SJCRH30 (cell line): ENCODE results near the gene RAB30. TPM values are rescaled to one million over a fixed set of nuclear protein-coding genes. Genes with fewer than 3 reads are reported as not detected.

Source experiments
- DNase-seq, 2 experiments: peaks; one replicate each; pipeline ENCODE4 v3.0.0-alpha.2; 2015 to 2020
- H3K27ac ChIP-seq: fragments of 250-450 bp; sonication (Bioruptor Pico); 2 replicates; pipeline ENCODE4 v1.5.1; 2020; ENCODE audit warnings: mild to moderate bottlenecking, moderate library complexity
- H3K27me3 ChIP-seq: fragments of 250-450 bp; sonication (Bioruptor Pico); 2 replicates; pipeline ENCODE4 v1.5.1; 2020; ENCODE audit warnings: mild to moderate bottlenecking, moderate library complexity
- H3K36me3 ChIP-seq: fragments of 250-450 bp; sonication (Bioruptor Pico); 2 replicates; pipeline ENCODE4 v1.5.1; 2020; ENCODE audit warnings: mild to moderate bottlenecking, moderate library complexity
- H3K4me1 ChIP-seq: fragments of 250-450 bp; sonication (Bioruptor Pico); 2 replicates; pipeline ENCODE4 v1.5.1; 2020; ENCODE audit warnings: mild to moderate bottlenecking, moderate library complexity
- H3K4me3 ChIP-seq: fragments of 250-450 bp; sonication (Bioruptor Pico); 2 replicates; pipeline ENCODE4 v1.5.1; 2020; ENCODE audit warnings: mild to moderate bottlenecking, moderate library complexity
- H3K9me3 ChIP-seq: fragments of 250-450 bp; sonication (Bioruptor Pico); replicated peaks from 2 replicates; pipeline ENCODE4 v1.5.1; 2020; ENCODE audit warnings: mild to moderate bottlenecking, moderate library complexity
- total RNA-seq: library from RNA; depleted of rRNA; stranded (reverse); fragments of >200 nt; shearing (Covaris generic); gene quantifications from 2 replicates; pipeline ENCODE4 v1.2.3, GENCODE V29; 2014

RAB30 gene
- total RNA-seq, 1 experiment from 2014 or later: 8.0 TPM

DNA sequence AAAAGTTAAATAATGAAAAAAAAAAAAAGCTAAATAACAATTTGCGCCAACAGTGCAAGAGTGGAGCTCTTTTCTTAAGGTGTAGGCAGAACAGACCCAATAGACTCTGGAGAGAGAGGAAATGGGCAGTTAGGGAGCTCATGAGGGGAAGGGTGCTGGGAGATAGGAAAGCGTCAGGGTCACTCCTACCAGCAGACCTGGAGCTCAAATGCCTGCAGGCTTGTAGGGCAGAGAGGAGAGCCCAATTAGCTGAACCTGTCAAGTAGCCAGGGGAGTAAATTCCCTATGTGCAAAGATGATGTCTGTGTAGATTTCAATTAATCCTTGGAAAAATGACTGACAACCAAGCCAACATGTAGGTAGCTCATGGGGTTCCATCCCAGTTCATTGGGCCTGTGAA lies 73.0 kb downstream of the RAB30 start:
- no peaks in the 10 kb centered on the region for H3K36me3 ChIP-seq
- no peaks in the 10 kb centered on the region for H3K27me3 ChIP-seq
- no peak overlapping the region for H3K27ac ChIP-seq
- no peak overlapping the region for H3K4me3 ChIP-seq
- DNase-seq: no peak
- H3K9me3 ChIP-seq: no peaks in the 10 kb centered on the region
- peaks cover 34% of the 10 kb centered on the region for H3K4me1 ChIP-seq

DNA sequence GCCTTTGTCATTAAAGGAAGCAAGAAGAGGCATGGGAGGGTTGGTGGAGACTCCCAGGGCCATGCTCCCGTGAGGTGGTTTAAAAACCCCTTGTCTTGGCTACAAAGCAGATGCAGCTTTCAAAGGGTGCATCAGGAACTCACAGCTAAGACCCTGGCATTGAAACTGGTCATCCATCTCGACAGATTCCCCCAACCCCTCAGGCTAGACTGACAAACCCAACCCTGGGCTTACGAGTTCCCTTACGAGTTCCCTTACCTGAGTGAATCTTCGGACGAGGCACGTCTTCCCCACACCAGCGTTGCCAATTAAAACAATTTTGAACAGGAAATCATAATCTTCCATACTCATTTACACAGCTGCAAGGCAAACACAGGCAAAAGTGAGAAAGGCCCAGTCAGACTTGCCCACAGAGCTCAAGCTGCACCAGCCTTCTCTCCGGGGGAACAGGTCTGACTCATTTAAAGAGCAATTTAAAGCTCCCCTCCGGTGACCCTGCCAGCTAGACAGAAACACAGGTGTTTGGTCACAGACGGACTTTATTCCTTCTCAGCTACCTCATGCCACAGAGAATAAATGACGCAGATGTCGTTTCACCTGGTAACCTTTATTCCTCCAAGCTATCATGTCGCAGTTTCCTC lies 74.6 kb downstream of the RAB30 start:
- no peaks in the 10 kb centered on the region for H3K27me3 ChIP-seq
- no peak overlapping the region for H3K4me3 ChIP-seq
- H3K9me3 ChIP-seq: no peaks in the 10 kb centered on the region
- DNase-seq: peak; percentile 48 to 69
- peaks cover 34% of the 10 kb centered on the region for H3K4me1 ChIP-seq
- H3K36me3 ChIP-seq: no peaks in the 10 kb centered on the region
- peak overlapping the region; percentile 7; the same call in 1 of the 2 replicates for H3K27ac ChIP-seq

DNA sequence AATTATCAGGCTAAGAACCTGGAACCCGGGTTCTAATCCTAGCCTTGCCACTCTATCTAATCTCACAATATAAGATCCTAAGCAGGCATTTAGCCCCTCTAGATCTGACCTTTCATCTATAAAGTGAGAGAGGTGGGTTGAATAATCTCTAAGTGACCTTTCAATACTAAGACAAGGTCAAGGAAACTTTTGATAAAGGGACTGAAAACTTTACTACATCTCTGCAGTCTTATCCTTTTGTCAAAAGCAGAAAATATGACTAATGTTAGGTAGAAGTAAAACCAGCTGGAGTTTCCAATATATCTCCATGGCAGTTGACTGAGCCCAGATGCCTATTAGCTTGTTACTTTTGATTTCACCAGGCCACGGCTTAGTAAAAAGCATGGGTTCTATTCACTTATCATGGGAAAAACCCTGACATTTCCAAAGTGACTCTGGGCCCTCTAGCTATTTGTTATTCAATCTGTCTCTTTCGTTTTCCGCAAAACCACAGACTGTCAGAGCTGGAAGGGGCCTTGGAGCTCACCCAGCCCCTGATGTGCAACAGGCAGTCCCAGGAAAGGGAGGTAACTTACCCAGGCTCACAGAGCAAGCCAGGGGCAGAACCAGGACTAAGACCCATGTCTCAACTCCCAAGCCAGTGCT lies 75.8 kb downstream of the RAB30 start:
- no peaks in the 10 kb centered on the region for H3K9me3 ChIP-seq
- DNase-seq: peak; percentile 55 to 85
- H3K27ac ChIP-seq: no peak overlapping the region
- no peaks in the 10 kb centered on the region for H3K27me3 ChIP-seq
- peaks cover 34% of the 10 kb centered on the region for H3K4me1 ChIP-seq
- no peak overlapping the region for H3K4me3 ChIP-seq
- H3K36me3 ChIP-seq: no peaks in the 10 kb centered on the region

DNA sequence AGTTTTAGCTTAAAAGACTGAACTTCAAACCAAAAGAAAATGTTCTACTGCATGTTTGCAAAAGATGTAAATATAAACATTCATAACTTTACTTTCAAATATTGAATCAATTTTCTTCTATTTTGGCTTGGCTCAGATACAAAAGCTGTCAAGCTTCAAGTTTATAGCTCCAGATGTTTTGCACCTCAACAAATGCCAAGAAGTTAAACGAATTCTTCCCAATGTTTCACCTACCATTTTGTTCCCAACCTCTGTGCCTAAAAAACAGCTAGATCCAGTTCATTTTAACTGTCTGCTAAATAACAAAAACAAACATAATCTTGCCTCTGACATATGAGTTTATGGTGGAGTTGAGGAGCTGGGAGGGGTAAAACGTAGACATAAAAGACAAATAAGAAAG lies 76.5 kb downstream of the RAB30 start:
- no peak for DNase-seq
- peaks cover 40% of the 10 kb centered on the region for H3K4me1 ChIP-seq
- no peak overlapping the region for H3K27ac ChIP-seq
- H3K27me3 ChIP-seq: no peaks in the 10 kb centered on the region
- H3K4me3 ChIP-seq: no peak overlapping the region
- no peaks in the 10 kb centered on the region for H3K9me3 ChIP-seq
- no peaks in the 10 kb centered on the region for H3K36me3 ChIP-seq

DNA sequence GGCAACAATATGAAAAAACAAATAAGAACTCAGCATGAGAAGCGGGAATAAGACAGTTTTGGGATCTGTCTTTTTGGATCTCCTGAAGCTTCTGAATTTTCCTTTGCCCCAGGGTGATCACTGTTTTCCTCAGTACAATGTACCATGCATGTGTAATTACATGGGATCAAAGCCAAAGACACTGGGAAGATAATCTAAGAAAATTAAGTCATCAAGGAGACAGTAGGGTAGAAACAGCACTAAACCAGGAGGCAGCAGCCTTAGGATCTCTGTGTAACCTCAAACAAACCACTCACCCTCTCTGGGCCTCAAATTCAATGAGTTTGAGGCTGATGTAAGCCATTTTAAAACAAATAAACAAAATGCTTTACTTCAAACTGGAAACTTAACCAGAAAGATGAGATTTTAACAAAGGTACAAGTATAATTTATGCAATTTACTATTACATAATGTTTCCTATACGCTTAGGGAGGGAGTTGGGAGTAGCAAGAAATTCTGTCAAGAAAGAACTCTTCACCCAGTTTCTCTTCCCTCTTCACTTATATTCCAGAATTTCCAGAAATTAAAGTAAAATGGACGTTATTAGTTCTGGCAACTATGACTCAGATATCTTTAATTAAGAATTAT lies 77.0 kb downstream of the RAB30 start:
- H3K9me3 ChIP-seq: no peaks in the 10 kb centered on the region
- no peak overlapping the region for H3K4me3 ChIP-seq
- H3K27ac ChIP-seq: no peak overlapping the region
- H3K36me3 ChIP-seq: no peaks in the 10 kb centered on the region
- no peak for DNase-seq
- H3K27me3 ChIP-seq: no peaks in the 10 kb centered on the region
- H3K4me1 ChIP-seq: peaks cover 45% of the 10 kb centered on the region

DNA sequence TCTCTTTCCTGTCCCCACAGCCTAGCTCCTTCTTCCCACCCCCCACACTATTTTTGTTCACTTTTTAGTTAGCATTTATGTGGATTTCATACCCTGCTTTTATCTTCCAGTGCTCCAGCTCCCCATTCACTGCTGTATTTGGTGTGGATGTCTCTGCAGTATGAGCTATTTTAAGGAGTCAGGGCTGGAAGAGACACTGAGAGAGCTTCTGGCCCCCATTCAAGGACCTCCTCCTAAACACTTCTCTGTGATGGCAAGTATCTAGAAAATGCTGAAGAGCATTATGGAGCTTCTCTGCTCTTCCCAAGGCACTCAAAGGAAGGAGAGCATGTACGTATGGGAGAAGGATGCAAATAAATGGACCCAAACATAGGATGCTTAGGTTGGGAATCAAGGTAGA lies 79.5 kb downstream of the RAB30 start:
- Histone ChIP-seq H3K36me3 (no peaks in the 10 kb centered on the region), H3K27ac (no peak overlapping the region), H3K27me3 (no peaks in the 10 kb centered on the region), H3K4me1 (peaks cover 50% of the 10 kb centered on the region), H3K4me3 (no peak overlapping the region), H3K9me3 (no peaks in the 10 kb centered on the region)
- no peak for DNase-seq

DNA sequence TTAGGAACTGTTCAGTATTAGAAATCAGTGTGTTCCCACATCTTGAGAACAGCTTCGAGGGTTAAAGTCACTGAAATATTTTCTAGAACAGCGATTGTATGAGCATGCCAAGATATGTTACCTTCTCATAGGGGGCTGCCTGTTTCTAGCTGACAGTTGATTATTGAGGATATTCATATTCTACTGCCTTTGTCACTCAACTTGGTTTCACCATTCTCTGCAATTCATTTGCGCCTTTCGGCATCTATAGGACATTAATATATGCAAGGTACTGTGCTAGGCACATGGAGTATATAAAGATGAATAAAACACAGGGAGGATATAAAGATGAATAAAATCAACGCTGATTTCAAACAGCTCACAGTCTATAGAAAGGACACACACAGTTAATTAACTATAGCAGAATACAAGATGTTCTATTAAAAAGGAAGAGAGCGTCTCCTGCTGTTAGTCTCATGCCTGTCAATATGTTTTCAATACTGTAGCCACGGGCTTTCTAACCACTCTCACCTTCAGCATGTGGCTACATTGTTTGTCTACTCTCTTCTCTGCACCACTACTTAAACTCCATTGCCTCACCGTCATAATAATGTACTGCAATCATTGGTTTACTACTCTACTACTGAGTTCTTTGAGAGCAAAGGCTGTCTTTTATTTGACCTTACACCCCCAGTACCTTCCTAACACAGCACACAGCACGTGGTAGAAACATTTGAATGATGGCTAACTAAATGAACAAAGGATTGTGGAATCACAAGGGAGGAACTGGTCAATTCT lies 81.9 kb downstream of the RAB30 start:
- peaks cover 26% of the 10 kb centered on the region for H3K4me1 ChIP-seq
- H3K27me3 ChIP-seq: no peaks in the 10 kb centered on the region
- H3K27ac ChIP-seq: peak overlapping the region; percentile 82
- H3K9me3 ChIP-seq: no peaks in the 10 kb centered on the region
- peak in 1 of 2 experiments; percentile 47 for DNase-seq
- no peaks in the 10 kb centered on the region for H3K36me3 ChIP-seq
- peak overlapping the region; percentile 20 for H3K4me3 ChIP-seq

DNA sequence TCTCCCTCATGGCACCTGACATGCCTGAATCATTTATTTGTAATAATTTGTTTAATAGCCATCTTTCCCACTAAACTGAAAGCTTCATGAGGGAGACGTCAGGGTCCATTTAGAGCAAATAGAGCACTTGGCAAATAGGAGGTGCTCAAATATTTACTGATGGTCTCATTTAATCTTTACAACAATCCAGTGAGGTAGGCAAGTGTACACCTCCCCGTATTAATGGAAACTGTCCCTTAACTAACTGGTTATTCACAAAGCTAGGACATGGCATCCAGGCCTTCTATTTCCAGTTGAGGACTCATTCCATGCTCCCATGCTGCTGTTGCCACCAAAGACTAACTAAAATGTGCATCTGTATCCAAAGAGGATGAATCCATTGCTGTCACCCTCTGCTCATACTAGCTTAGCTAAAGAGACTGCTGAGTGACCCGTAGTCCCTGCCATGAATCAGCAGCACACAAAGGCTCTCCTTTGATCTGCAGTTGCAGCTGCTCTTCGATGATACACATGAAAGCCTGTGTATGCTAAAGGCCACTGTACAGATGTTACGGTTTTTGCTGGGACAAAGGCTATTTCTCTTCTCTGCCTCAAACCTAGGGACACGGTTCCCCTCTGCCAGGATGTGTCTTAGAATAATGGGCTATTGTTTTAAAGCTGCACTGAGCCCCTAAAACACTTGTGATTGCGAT lies 82.6 kb downstream of the RAB30 start:
- H3K9me3 ChIP-seq: no peaks in the 10 kb centered on the region
- H3K4me3 ChIP-seq: peak overlapping the region; percentile 20
- peak; percentile 91 to 98 for DNase-seq
- H3K36me3 ChIP-seq: no peaks in the 10 kb centered on the region
- H3K27ac ChIP-seq: peak overlapping the region; percentile 82
- H3K4me1 ChIP-seq: peaks cover 24% of the 10 kb centered on the region
- no peaks in the 10 kb centered on the region for H3K27me3 ChIP-seq

DNA sequence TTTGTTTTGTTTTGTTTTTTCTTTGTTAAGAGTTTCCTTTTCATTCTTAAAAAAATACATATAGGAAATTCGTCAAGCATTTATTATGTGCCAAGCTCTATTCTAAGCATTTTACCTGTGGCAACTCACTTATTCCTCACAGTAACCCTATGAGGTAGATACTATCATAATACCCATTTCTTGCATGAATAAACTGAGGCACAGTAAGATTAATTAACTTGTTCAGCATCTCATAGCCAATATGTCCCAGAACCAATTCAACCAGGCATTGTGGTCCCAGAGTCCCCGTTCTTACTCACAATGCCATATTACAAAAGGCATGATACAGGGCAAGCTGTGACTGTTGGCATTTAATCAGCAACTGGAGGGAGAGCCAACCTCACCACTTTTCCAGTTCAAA lies 83.7 kb downstream of the RAB30 start:
- no peaks in the 10 kb centered on the region for H3K36me3 ChIP-seq
- no peak for DNase-seq
- H3K9me3 ChIP-seq: no peaks in the 10 kb centered on the region
- 0 out of 2 replicates have a peak overlapping the region, but pooled peaks have one; percentile 15 for H3K27ac ChIP-seq
- H3K27me3 ChIP-seq: no peaks in the 10 kb centered on the region
- no peak overlapping the region for H3K4me3 ChIP-seq
- H3K4me1 ChIP-seq: peaks cover 24% of the 10 kb centered on the region

DNA sequence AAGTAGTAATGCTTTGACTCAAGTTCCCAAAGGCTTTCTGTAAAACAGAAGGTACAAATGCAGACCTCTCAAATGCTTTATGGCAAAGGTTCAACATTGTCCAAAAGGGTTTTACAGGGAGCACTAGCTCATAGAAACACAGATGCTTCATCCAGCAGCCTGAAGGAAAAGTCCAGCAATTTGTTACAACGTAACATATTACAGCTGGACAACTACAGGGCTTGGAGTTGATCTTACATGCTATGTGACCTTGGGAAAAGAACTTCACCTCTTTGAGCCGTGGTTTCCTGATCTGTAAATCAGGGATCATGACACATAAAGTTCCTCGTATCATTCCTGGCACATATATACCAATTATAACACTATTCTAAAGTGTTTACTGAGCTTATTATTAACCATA lies 85.3 kb downstream of the RAB30 start:
- Histone ChIP-seq H3K4me1 (peaks cover 24% of the 10 kb centered on the region), H3K4me3 (no peak overlapping the region), H3K27me3 (no peaks in the 10 kb centered on the region), H3K36me3 (no peaks in the 10 kb centered on the region; the same call in 1 of the 2 replicates), H3K27ac (no peak overlapping the region), H3K9me3 (no peaks in the 10 kb centered on the region)
- no peak for DNase-seq

DNA sequence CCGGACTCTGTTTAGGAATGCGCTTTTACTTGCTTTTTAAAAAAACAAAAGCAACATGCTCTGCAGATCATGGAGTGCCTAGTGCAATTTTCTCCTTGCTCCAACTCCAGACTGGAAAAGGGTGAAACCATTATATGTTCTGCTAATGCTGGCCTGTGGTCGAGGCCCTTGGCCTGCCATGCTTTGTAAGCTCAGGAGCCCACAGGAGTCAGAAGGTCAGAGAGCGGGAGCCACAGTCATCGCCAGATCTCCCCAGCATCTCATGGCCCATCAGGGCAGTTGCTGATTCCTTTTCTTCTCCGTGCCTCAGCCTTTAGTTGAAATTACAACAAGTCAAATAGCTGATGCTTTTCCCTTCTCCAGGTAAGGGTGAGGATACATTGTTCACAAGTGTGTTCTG lies 89.8 kb downstream of the RAB30 start:
- H3K36me3 ChIP-seq: no peaks in the 10 kb centered on the region; the same call in 1 of the 2 replicates
- DNase-seq: no peak
- H3K4me3 ChIP-seq: no peak overlapping the region
- H3K4me1 ChIP-seq: peaks cover 10% of the 10 kb centered on the region
- H3K27ac ChIP-seq: no peak overlapping the region
- H3K27me3 ChIP-seq: no peaks in the 10 kb centered on the region
- H3K9me3 ChIP-seq: no peaks in the 10 kb centered on the region

DNA sequence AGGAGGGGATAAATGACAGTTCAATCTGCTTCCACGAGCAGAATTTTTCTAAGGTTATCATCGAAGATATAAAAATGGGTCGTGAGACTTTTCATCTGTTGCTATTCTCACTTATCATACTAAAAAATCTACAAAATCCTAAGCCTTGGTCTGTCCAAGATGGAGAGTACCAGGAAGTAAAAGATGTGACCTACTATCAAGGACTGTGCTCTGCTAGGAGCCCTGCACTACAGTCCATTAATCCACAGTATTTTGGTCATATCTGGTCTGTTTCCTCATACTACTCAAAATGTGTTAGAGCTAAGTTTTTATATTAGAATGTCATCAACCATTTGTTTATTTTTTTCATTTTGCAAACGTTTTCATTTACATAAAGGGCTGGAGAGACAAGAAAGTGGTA lies 90.8 kb downstream of the RAB30 start:
- no peak for DNase-seq
- no peaks in the 10 kb centered on the region for H3K9me3 ChIP-seq
- H3K36me3 ChIP-seq: no peaks in the 10 kb centered on the region; the same call in 1 of the 2 replicates
- no peak overlapping the region for H3K4me3 ChIP-seq
- H3K27me3 ChIP-seq: no peaks in the 10 kb centered on the region
- H3K4me1 ChIP-seq: peaks cover 10% of the 10 kb centered on the region
- no peak overlapping the region for H3K27ac ChIP-seq

DNA sequence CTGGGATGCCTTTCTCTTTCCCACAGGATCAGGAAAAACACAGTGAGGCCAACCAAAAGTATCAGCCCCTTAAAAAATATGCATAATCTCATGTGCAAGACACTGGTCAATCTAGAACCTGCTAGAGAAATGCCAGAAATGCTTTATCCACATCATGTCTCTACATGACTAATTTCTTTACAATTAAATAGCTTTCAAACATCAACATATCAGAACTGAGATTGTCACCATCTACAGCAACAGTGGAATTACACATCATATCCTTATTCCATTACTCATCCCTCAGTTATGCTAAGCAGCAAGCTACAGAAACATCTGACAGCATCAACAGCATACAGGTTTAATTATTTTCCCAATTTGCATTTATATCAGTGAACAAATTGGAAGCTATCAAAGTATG lies 91.4 kb downstream of the RAB30 start:
- no peak for DNase-seq
- Histone ChIP-seq H3K4me3 (no peak overlapping the region), H3K27me3 (no peaks in the 10 kb centered on the region), H3K4me1 (peaks cover 10% of the 10 kb centered on the region), H3K27ac (no peak overlapping the region), H3K9me3 (no peaks in the 10 kb centered on the region), H3K36me3 (no peaks in the 10 kb centered on the region; the same call in 1 of the 2 replicates)

DNA sequence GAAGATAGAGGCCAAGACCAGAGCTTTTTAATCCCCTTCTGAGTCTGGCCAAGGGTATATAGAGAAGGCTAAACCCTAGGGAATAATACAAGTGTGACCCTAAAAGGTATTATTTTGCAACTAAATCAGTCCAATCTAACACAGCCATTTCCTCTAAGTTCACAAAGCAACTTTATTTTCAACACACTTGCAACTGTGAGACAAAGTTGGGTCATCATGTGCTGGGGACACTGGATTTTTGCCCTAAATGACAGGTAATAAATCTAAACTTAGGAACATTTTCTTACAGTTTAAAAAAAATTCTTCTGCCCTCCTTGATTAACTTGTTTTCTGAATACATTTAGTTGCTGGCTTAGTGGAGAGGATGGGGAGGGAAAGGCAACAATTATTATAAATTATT lies 91.9 kb downstream of the RAB30 start:
- H3K27me3 ChIP-seq: no peaks in the 10 kb centered on the region
- H3K4me3 ChIP-seq: no peak overlapping the region
- H3K4me1 ChIP-seq: peaks cover 10% of the 10 kb centered on the region
- no peaks in the 10 kb centered on the region for H3K9me3 ChIP-seq
- H3K27ac ChIP-seq: no peak overlapping the region
- H3K36me3 ChIP-seq: no peaks in the 10 kb centered on the region; the same call in 1 of the 2 replicates
- no peak for DNase-seq
